HFFc6 (cell line): ENCODE measurements around the gene HCRTR2. TPM values are rescaled to one million over a fixed set of nuclear protein-coding genes. Genes with fewer than 3 reads are reported as not detected.

ENCODE experiments used
- DNase-seq: peaks from one replicate; pipeline ENCODE4 v3.0.0-alpha.2; 2018
- H3K27ac Mint-ChIP-seq: 2 replicates; pipeline ENCODE4 v1.8.0; 2020; ENCODE audit warnings: mild to moderate bottlenecking, mixed read lengths
- H3K27me3 Mint-ChIP-seq: 2 replicates; pipeline ENCODE4 v1.8.0; 2021; ENCODE audit warnings: mild to moderate bottlenecking, moderate library complexity, mixed read lengths; ENCODE audit not compliant: insufficient read depth
- H3K36me3 Mint-ChIP-seq: 2 replicates; pipeline ENCODE4 v1.8.0; 2021; ENCODE audit warnings: low read depth, mixed read lengths
- H3K4me1 Mint-ChIP-seq: 2 replicates; pipeline ENCODE4 v1.8.0; 2020; ENCODE audit warnings: low read depth, mixed read lengths
- H3K4me3 Mint-ChIP-seq: 2 replicates; pipeline ENCODE4 v1.8.0; 2020; ENCODE audit warnings: mild to moderate bottlenecking, moderate library complexity, mixed read lengths
- H3K9me3 Mint-ChIP-seq: 2 replicates; pipeline ENCODE4 v1.8.0; 2020; ENCODE audit warnings: mild to moderate bottlenecking, mixed read lengths
- total RNA-seq, 6 experiments: library from RNA; stranded (reverse); fragmentation: NEBNext Ultra II Directional; extraction: Animal tissue kit (Norgen Biotek cat#: 25700); gene quantifications; 2 replicates in 1 of 6; 3 replicates in 5 of 6; pipeline ENCODE4 v1.2.3, GENCODE V29; 2021
- TF ChIP-seq, protein P1 (sequence below): fragments of 200-600 bp; sonication (generic); IDR thresholded peaks from 2 replicates; pipeline ENCODE4 v1.5.0; 2021; ENCODE audit warnings: antibody characterized with exemption, mild to moderate bottlenecking

HCRTR2 gene
- total RNA-seq, 6 experiments from 2014 or later: not detected

DNA sequence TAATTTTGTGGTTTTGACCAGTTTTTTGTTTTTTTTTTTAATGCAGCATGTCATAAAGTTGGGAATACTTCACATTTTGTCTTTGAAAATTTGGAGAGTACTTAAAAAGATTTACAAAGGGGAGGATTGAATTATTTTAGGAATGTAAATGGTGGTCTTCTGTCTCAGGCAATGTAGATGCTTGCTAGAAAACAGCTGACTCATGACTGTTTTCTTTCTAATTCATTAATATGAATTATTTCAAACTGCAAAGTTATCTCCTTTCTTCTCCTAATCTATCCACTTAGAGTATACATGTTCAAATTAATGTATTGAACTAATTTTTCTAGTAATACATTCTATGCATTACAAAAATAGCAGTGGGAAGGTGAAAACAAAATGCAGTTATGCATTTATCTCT lies 24.9 kb downstream of the HCRTR2 start:
- H3K27ac Mint-ChIP-seq: no peak overlapping the region
- H3K36me3 Mint-ChIP-seq: no peaks in the 10 kb centered on the region
- TF ChIP-seq, protein P1, sequence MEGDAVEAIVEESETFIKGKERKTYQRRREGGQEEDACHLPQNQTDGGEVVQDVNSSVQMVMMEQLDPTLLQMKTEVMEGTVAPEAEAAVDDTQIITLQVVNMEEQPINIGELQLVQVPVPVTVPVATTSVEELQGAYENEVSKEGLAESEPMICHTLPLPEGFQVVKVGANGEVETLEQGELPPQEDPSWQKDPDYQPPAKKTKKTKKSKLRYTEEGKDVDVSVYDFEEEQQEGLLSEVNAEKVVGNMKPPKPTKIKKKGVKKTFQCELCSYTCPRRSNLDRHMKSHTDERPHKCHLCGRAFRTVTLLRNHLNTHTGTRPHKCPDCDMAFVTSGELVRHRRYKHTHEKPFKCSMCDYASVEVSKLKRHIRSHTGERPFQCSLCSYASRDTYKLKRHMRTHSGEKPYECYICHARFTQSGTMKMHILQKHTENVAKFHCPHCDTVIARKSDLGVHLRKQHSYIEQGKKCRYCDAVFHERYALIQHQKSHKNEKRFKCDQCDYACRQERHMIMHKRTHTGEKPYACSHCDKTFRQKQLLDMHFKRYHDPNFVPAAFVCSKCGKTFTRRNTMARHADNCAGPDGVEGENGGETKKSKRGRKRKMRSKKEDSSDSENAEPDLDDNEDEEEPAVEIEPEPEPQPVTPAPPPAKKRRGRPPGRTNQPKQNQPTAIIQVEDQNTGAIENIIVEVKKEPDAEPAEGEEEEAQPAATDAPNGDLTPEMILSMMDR: no peak
- no peak for DNase-seq
- no peak overlapping the region for H3K4me3 Mint-ChIP-seq
- H3K27me3 Mint-ChIP-seq: no peaks in the 10 kb centered on the region; the same call in 1 of the 2 replicates
- no peaks in the 10 kb centered on the region for H3K4me1 Mint-ChIP-seq
- no peaks in the 10 kb centered on the region for H3K9me3 Mint-ChIP-seq

DNA sequence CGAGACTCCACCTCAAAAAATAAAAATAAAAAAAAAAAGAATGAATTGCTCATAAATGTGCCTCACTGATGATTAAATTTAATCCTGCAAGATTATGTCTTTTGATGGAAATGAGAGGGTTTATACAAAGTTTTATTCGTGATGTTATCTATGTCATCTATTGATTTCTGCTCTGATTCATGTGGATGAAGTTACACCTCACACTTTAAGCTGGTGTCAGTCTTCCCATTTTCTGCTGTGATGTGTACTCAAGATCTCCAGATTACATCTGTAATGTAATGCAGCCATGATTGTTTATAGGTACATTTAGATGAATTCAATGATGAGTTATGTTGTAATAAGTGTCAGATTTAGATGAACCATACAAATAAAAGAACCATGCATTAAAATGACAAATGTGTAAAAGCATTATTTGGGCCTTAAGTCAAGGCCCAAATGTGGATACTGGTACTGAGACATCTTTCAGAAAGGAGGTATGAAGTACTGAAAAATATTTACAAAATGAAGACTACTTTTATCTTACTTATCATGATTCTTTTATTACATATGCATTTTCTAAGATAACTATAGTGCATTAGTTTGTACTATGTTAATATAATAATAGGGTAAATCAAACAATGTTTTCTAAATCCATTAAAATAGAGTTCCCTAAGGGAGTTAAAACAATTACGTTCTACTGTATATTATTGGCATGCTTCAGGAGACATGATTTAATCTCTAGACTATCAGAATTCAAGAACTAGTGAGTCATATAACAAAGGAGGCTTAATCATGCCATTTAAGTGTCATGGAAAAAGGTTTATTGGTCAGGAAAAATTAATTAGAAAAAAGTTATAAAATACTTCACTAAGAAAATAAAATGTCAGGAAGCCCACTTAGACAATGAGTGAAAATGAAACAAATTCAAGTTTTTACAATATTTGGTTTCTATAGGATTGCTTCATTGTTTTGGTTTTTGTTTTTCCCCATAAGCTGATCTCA lies 34.5 kb downstream of the HCRTR2 start:
- DNase-seq: no peak
- peaks cover 12% of the 10 kb centered on the region for H3K9me3 Mint-ChIP-seq
- TF ChIP-seq, protein P1: no peak
- no peak overlapping the region for H3K4me3 Mint-ChIP-seq
- no peak overlapping the region for H3K27ac Mint-ChIP-seq
- no peaks in the 10 kb centered on the region for H3K4me1 Mint-ChIP-seq
- H3K27me3 Mint-ChIP-seq: no peaks in the 10 kb centered on the region
- H3K36me3 Mint-ChIP-seq: no peaks in the 10 kb centered on the region

DNA sequence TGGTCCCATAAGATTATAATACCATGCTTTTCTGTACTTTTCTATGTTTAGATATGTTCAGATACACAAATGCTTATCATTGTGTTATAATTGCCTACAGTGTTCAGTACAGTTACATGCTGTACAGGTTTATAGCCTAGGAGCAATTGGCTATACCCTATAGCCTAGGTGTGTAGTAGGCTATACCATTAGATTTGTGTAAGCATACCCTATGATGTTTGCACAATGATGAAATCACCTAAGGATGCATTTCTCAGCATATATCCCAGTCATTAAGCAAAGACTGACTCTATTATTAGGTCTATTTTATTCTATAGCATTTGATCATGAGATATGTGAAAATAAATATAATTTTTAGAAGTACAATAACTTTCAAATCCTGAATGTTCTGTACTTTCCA lies 36.6 kb downstream of the HCRTR2 start:
- Mint-ChIP-seq H3K4me3 (no peak overlapping the region), H3K27ac (no peak overlapping the region), H3K36me3 (no peaks in the 10 kb centered on the region), H3K27me3 (no peaks in the 10 kb centered on the region), H3K9me3 (peaks cover 17% of the 10 kb centered on the region), H3K4me1 (no peaks in the 10 kb centered on the region)
- DNase-seq: no peak
- TF ChIP-seq, protein P1: no peak

DNA sequence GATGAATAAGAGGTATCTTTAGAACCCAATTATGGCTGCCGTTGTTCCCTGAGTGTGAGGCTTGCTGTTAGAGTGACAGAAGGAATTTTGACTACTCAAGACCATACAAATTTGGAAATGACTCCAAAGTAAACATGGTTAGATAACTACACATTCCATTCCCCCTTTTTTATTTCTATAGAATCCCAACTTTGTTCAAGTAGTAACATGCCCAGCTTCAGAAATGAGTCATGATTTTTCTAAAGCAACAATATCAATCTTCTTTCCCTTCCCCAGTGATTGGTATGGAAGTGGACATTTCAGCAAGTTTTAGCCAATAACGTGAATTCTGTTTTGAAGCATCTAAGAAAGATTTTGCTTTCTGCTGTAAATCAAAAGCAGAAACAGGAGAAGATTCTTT lies 37.8 kb downstream of the HCRTR2 start:
- Mint-ChIP-seq H3K9me3 (peaks cover 17% of the 10 kb centered on the region), H3K27ac (no peak overlapping the region), H3K4me3 (no peak overlapping the region), H3K27me3 (no peaks in the 10 kb centered on the region), H3K36me3 (no peaks in the 10 kb centered on the region), H3K4me1 (no peaks in the 10 kb centered on the region)
- no peak for DNase-seq
- TF ChIP-seq, protein P1: no peak

DNA sequence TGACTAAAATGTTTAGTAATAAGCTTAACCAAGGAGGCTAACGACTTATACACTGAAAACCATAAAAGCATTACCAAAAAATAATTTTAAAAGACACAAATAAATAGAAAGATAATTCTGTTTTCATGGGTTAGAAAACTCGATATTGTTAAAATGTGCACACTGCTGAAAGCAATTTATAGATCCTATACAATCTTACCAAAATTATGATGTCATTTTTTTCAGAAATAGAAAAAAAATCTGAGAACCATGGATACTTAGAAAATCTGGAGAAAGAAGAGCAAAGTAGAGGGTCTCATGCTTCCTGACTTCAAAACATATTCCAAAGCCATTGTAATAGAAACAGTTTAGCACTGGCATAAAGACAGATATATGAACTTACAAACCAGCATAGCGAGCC lies 46.6 kb downstream of the HCRTR2 start:
- no peak overlapping the region for H3K27ac Mint-ChIP-seq
- no peak overlapping the region for H3K4me3 Mint-ChIP-seq
- H3K27me3 Mint-ChIP-seq: no peaks in the 10 kb centered on the region
- DNase-seq: no peak
- H3K9me3 Mint-ChIP-seq: peaks cover 11% of the 10 kb centered on the region; the same call in 1 of the 2 replicates
- H3K36me3 Mint-ChIP-seq: no peaks in the 10 kb centered on the region
- no peaks in the 10 kb centered on the region for H3K4me1 Mint-ChIP-seq
- TF ChIP-seq, protein P1: no peak
